Dermis blood vessel endothelial cell (primary cell): ENCODE measurements around the gene GAMT. TPM values are rescaled to one million over a fixed set of nuclear protein-coding genes. Genes with fewer than 3 reads are reported as not detected.

Experiments used
- DNase-seq: peaks from one replicate; pipeline ENCODE4 v3.0.0; 2010
- total RNA-seq: library from RNA; depleted of rRNA; stranded (reverse); fragments of >200 nt; gene quantifications from 2 replicates; pipeline ENCODE4 v1.2.3, GENCODE V29; 2014

The GAMT gene
- total RNA-seq, 1 donor from 2014 or later, result 14.8 TPM

- no peak for DNase-seq
Observed at GRCh38 chr19:1399079-1399478, 2.3 kb downstream of the GAMT start.

- no peak for DNase-seq
Observed at GRCh38 chr19:1397838-1398237, 3.5 kb downstream of the GAMT start.

GRCh38 chr19:1396768-1397679 lies 4.3 kb downstream of the GAMT start:
- no peak for DNase-seq

- DNase-seq, result no peak
Observed at GRCh38 chr19:1396019-1396767, 5.1 kb downstream of the GAMT start.

- DNase-seq, result no peak
Observed at GRCh38 chr19:1395194-1396018, 5.9 kb downstream of the GAMT start.

- no peak for DNase-seq
Observed at GRCh38 chr19:1394252-1395193, 6.8 kb downstream of the GAMT start.

- no peak for DNase-seq
Observed at GRCh38 chr19:1393841-1394240, 7.5 kb downstream of the GAMT start.

- no peak for DNase-seq
Observed at GRCh38 chr19:1392939-1393530, 8.3 kb downstream of the GAMT start.

GRCh38 chr19:1392407-1392806 lies 8.9 kb downstream of the GAMT start:
- DNase-seq, result no peak

- no peak for DNase-seq
Observed at GRCh38 chr19:1390890-1391423, 10.4 kb downstream of the GAMT start.

- no peak for DNase-seq
Observed at GRCh38 chr19:1389033-1389940, 12.1 kb downstream of the GAMT start.

- DNase-seq, result no peak
Observed at GRCh38 chr19:1388637-1389026, 12.7 kb downstream of the GAMT start.

GRCh38 chr19:1387684-1388636 lies 13.4 kb downstream of the GAMT start:
- no peak for DNase-seq

GRCh38 chr19:1386945-1387683 lies 14.2 kb downstream of the GAMT start:
- DNase-seq, result no peak

- DNase-seq, result no peak
Observed at GRCh38 chr19:1385816-1386215, 15.5 kb downstream of the GAMT start.

GRCh38 chr19:1384478-1385110 lies 16.7 kb downstream of the GAMT start:
- DNase-seq, result peak; percentile 85

GRCh38 chr19:1384085-1384462 lies 17.3 kb downstream of the GAMT start:
- DNase-seq, result no peak
